HPDE6-E6E7 (cell line): ENCODE data around the gene VCAN.
A peak's percentile ranks its signal among the peaks of the same experiment; 100 is the strongest.

Experiments
- DNase-seq: peaks from one replicate; pipeline ENCODE4 v3.0.0; 2011; ENCODE audit warnings: missing footprints; ENCODE audit errors: extremely low spot score

The VCAN gene

GRCh38 chr5:83531661-83532060, 60.1 kb downstream of the VCAN start:
- DNase-seq, result no peak

DNA sequence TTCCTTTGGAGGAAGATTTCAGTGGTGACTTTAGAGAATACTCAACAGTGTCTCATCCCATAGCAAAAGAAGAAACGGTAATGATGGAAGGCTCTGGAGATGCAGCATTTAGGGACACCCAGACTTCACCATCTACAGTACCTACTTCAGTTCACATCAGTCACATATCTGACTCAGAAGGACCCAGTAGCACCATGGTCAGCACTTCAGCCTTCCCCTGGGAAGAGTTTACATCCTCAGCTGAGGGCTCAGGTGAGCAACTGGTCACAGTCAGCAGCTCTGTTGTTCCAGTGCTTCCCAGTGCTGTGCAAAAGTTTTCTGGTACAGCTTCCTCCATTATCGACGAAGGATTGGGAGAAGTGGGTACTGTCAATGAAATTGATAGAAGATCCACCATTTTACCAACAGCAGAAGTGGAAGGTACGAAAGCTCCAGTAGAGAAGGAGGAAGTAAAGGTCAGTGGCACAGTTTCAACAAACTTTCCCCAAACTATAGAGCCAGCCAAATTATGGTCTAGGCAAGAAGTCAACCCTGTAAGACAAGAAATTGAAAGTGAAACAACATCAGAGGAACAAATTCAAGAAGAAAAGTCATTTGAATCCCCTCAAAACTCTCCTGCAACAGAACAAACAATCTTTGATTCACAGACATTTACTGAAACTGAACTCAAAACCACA, 67.4 kb downstream of the VCAN start:
- peak; percentile 6 for DNase-seq

DNA sequence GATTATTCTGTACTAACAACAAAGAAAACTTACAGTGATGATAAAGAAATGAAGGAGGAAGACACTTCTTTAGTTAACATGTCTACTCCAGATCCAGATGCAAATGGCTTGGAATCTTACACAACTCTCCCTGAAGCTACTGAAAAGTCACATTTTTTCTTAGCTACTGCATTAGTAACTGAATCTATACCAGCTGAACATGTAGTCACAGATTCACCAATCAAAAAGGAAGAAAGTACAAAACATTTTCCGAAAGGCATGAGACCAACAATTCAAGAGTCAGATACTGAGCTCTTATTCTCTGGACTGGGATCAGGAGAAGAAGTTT, 67.9 kb downstream of the VCAN start:
- DNase-seq, result no peak

DNA sequence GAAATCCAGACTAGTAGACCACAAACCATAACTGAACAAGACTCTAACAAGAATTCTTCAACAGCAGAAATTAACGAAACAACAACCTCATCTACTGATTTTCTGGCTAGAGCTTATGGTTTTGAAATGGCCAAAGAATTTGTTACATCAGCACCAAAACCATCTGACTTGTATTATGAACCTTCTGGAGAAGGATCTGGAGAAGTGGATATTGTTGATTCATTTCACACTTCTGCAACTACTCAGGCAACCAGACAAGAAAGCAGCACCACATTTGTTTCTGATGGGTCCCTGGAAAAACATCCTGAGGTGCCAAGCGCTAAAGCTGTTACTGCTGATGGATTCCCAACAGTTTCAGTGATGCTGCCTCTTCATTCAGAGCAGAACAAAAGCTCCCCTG, 68.6 kb downstream of the VCAN start:
- DNase-seq, result no peak

DNA sequence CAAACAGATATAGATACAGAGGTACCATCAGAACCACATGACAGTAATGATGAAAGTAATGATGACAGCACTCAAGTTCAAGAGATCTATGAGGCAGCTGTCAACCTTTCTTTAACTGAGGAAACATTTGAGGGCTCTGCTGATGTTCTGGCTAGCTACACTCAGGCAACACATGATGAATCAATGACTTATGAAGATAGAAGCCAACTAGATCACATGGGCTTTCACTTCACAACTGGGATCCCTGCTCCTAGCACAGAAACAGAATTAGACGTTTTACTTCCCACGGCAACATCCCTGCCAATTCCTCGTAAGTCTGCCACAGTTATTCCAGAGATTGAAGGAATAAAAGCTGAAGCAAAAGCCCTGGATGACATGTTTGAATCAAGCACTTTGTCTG, 69.2 kb downstream of the VCAN start:
- DNase-seq, result no peak

DNA sequence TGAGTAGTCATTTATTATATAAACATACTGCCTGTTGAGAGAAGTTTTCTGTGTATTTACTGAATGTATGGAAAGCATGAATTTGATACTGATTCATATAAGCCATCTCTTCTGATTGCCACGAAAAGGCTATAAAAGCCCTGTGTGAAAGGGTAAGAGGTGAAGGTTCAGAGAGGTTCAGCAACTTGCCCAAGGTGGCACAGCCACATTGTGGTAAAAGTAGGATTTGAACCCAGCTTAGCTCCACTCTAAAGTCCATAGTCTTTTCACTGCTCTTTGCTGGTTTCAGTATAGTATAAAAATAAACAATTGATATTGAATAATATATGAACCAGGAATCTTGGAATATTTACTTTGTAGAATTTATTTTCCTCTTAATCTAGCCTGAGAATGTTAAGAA, 71.3 kb downstream of the VCAN start:
- DNase-seq, result no peak

DNA sequence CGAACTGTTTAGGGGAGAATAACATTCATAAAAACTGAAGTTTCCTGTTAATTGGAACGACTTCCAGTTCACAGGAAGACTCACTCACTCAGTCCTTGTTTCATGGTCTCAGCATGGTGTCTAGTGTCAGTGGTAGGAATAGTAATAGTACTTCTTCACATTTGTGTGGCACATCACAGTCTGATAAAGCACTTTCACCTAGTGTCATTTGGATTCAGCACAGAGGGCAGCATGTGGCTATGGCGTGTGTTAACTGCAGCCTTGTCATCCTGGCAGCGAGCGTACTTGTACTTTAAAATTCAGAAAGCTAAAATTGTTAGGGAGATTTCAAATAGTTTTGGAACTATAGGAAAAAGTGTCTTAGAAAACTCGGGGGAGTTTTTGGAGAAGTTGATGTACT, 72.4 kb downstream of the VCAN start:
- no peak for DNase-seq

DNA sequence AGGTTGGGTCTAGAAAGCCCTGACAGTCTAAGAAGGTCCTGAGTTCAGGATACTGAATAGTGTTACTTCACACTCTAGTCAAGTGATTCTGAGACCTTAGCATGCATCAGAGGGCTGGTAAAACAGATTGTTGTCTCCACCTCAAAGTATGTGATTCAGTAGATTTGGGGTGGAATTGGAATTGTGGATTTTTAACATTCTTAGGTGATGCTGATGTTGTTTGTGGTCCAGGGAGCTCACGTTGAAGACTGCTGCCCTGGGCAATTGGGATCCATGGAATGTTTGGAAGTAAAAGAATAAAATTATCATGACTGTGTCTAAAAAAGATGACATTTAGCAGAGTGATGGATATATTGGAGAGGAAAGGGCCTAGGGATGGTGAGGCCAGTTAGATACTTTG, 75.6 kb downstream of the VCAN start:
- no peak for DNase-seq

DNA sequence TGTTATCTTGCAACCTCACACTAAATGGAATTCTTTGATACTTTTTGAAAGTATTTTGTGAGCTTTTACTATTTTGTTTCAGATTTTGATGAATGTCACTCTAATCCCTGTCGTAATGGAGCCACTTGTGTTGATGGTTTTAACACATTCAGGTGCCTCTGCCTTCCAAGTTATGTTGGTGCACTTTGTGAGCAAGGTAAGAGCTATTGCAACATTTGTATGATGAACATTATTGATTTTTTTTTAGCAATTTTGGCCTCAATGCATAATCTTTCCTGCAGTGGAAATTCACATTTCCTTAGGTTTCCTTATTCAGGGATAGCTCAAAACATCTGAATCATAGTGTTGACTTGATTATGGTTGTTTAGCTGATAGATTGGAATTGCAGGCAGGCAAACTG, 76.3 kb downstream of the VCAN start:
- no peak for DNase-seq

GRCh38 chr5:83548581-83548980, 77.0 kb downstream of the VCAN start:
- no peak for DNase-seq

DNA sequence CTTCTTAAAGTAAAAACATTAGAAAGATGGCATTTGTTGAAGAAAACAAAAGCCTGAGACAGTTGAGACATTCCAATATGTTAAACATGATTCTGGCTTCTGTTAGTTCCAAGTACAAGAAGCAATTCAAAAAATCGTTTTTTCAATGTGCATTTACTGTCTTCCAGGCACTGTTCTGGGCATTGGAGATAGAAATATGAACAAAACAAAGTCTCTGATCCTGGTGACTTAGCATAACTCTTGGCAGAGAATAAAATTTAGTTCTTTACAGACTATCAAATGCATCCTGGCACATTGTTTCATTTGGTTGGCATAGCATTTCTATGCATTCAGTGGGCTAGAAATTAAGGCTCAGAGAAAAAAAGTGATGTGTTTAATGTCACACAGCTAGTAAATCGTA, 77.5 kb downstream of the VCAN start:
- no peak for DNase-seq

GRCh38 chr5:83549674-83550073, 78.1 kb downstream of the VCAN start:
- no peak for DNase-seq

- DNase-seq, result no peak
Measured at GRCh38 chr5:83551821-83552220, 80.3 kb downstream of the VCAN start.

DNA sequence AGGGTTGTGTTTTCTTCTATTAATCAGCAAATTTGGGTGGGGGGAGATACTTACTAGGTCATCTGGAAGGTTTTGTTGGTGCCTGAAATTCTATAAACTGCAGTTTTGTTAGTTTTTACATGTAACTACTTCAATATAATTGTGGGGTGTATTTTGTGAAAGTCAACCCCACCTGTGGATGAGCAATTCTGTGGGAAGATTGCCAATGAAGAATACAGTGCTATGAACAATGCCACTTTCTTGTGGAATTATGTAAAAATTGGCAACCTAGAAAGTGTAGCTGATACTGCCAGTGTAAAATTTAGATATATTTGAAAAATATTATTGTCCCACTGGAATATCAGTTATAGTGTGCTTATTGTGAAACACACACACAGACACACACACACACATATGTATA, 80.7 kb downstream of the VCAN start:
- no peak for DNase-seq

GRCh38 chr5:83553000-83553486, 81.5 kb downstream of the VCAN start:
- DNase-seq, result no peak

DNA sequence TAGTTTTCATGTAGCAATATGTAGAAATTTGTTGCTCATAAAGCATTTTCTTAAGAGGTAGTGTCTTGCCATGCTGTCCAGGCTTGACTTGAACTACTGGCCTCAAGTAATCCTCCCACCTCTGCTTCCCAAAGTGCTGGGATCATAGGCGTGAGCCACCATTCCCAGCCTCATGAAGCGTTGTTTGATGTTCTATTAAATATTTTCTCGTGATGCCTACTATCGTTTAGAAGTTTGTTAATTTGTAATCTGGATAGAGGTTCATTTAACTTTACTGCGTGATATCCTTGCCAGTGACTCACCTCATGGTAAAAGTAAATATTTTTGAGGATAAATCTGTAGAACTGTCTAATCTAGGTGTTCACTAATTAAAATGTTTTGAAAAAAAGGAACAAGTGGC, 82.6 kb downstream of the VCAN start:
- no peak for DNase-seq

GRCh38 chr5:83554686-83555085, 83.1 kb downstream of the VCAN start:
- DNase-seq, result no peak

GRCh38 chr5:83555263-83555662, 83.7 kb downstream of the VCAN start:
- DNase-seq, result no peak

GRCh38 chr5:83556190-83556589, 84.6 kb downstream of the VCAN start:
- DNase-seq, result no peak

DNA sequence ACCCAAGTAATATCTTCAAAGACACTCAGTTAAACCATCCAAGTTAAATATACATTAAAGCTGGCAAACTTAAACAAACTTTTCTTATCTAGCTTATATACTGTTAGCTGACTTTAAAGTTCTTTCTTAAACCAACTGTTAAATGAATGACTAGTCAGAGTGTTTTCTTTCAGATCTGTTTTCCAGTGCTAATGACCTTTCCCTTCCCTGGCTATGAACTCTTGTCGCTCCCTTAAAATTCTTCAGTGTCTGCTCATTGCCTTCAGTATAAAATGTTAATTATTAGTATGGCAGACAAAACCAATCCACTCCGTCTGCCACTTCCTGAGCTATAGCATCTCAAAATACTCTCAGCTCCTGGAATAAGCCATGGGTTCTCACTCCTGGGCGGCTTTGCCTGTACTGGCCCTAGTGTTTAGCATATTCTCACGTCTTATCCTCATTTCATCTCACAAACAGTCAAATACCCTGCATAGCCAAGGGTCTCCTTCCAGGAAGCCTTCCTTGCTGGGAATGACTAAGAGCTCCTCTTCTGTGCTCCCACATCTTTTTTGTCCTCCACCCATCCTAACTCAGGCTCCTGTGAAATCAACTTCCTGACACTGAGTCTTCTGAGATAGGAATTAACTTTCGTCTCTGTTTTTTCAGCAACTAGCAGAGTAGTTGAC, 87.7 kb downstream of the VCAN start:
- DNase-seq, result no peak

DNA sequence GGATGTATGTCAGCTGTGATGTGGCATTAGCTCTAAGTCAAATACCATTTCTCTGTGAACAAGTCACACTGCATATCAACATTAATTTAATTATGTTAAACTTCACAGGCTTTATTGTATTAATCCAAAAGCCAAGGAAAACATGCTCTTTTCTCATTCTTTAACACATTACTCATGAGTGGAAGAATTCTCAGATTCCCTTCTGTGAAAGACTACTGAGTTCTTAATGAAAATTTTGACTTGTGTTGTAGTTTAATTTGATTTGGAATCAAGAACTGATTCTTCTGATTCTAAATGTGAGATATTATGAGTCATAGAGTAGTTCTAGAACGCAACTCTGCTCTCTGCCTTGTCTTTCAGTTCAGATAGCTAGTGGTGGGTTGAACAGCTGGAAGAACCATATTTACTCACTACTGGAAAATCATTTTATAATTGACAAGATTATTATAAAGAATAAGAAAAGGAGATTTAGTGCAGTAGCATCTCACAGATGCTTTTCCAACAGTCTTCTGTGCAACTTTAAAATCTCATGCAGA, 90.6 kb downstream of the VCAN start:
- no peak for DNase-seq

GRCh38 chr5:83562791-83563557, 91.4 kb downstream of the VCAN start:
- DNase-seq, result no peak

- DNase-seq, result no peak
Measured at GRCh38 chr5:83563631-83564030, 92.1 kb downstream of the VCAN start.
